ENCODE measurements around the gene NUDCD3. TPM values are rescaled to one million over a fixed set of nuclear protein-coding genes. Genes with fewer than 3 reads are reported as not detected.

NUDCD3 gene
- total RNA-seq, 1 donor = 54.3 TPM

DNA sequence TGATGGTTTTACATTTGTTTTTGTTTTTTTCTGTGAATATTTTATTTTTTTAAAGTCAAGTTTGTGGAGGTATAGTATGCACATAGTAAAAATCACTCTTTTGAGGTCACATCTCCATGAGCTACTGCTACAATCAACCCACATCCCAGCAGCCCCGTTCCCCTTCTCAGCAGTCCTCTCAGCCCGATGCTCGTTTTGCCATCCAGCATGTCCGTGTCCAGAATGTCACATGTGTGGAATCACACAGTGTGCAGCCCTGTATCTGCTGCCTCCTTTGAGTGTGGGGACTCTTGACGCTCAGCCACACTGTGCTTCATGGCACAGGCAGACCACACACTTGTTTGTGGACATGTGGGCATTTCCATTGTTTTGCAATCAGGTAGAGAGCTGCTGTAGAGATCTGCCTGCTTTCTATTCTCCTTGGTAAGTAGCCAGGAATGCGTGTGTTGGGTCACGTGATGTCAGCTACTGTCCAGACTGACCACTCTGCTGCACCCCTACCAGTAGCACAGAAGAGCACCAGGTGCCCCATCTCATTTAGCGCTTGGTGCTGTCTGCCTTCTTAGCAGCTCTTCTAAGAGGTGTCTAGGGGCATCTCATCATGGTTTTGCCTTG, 93.4 kb downstream of the NUDCD3 start:
- no peak for DNase-seq (ENCODE audit: insufficient read length, low spot score, missing footprints)
- TF ChIP-seq, protein P1, sequence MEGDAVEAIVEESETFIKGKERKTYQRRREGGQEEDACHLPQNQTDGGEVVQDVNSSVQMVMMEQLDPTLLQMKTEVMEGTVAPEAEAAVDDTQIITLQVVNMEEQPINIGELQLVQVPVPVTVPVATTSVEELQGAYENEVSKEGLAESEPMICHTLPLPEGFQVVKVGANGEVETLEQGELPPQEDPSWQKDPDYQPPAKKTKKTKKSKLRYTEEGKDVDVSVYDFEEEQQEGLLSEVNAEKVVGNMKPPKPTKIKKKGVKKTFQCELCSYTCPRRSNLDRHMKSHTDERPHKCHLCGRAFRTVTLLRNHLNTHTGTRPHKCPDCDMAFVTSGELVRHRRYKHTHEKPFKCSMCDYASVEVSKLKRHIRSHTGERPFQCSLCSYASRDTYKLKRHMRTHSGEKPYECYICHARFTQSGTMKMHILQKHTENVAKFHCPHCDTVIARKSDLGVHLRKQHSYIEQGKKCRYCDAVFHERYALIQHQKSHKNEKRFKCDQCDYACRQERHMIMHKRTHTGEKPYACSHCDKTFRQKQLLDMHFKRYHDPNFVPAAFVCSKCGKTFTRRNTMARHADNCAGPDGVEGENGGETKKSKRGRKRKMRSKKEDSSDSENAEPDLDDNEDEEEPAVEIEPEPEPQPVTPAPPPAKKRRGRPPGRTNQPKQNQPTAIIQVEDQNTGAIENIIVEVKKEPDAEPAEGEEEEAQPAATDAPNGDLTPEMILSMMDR (IDR thresholded peaks at IDR 0.05; ENCODE audit: extremely low read depth, low read depth, low read length) = no peak
- Histone ChIP-seq H3K9me3 (ENCODE audit: low read depth, low read length) (no peaks in the 10 kb centered on the region), H2AFZ (ENCODE audit: low read length) (no peak overlapping the region), H3K4me2 (ENCODE audit: insufficient read depth, low read length) (no peak overlapping the region), H3K79me2 (ENCODE audit: insufficient read depth, low read length) (peaks cover 3% of the 10 kb centered on the region), H4K20me1 (ENCODE audit: insufficient read depth, low read length) (peaks cover 18% of the 10 kb centered on the region), H3K36me3 (ENCODE audit: insufficient read depth, low read length) (peaks cover 9% of the 10 kb centered on the region), H3K4me3 (ENCODE audit: insufficient read depth, low read length) (no peak overlapping the region), H3K27ac (ENCODE audit: low read depth, low read length) (no peak overlapping the region), H3K27me3 (ENCODE audit: insufficient read depth, low read length) (no peaks in the 10 kb centered on the region), H3K4me1 (ENCODE audit: insufficient read depth, low read length) (peaks cover 6% of the 10 kb centered on the region)

DNA sequence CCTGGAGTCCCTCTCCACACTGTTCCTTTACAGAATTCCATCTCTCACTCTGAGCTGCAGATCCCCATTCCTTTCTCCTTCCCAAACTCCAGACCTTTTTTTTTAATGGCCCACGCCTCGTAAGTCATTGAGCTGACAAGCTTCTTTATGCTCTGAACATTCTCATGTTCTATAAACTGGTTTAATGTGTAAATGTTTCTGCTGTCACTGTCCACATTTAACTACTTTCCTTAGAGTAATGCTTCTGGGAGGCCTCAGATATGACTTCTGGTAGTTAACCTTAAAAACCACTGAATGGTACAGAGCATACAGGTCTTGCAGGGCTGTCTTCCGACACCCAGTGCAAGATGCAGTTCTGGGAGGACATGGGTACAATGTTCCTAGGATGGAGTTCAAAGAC, 94.0 kb downstream of the NUDCD3 start:
- Histone ChIP-seq H3K27ac (ENCODE audit: low read depth, low read length) (no peak overlapping the region), H3K36me3 (ENCODE audit: insufficient read depth, low read length) (peaks cover 15% of the 10 kb centered on the region), H3K4me1 (ENCODE audit: insufficient read depth, low read length) (peaks cover 6% of the 10 kb centered on the region), H3K79me2 (ENCODE audit: insufficient read depth, low read length) (peaks cover 3% of the 10 kb centered on the region), H2AFZ (ENCODE audit: low read length) (no peak overlapping the region), H3K4me2 (ENCODE audit: insufficient read depth, low read length) (no peak overlapping the region), H3K9me3 (ENCODE audit: low read depth, low read length) (no peaks in the 10 kb centered on the region), H3K4me3 (ENCODE audit: insufficient read depth, low read length) (no peak overlapping the region), H3K27me3 (ENCODE audit: insufficient read depth, low read length) (no peaks in the 10 kb centered on the region), H4K20me1 (ENCODE audit: insufficient read depth, low read length) (peaks cover 15% of the 10 kb centered on the region)
- TF ChIP-seq, protein P1 (IDR thresholded peaks at IDR 0.05; ENCODE audit: extremely low read depth, low read depth, low read length) = no peak
- no peak for DNase-seq (ENCODE audit: insufficient read length, low spot score, missing footprints)

DNA sequence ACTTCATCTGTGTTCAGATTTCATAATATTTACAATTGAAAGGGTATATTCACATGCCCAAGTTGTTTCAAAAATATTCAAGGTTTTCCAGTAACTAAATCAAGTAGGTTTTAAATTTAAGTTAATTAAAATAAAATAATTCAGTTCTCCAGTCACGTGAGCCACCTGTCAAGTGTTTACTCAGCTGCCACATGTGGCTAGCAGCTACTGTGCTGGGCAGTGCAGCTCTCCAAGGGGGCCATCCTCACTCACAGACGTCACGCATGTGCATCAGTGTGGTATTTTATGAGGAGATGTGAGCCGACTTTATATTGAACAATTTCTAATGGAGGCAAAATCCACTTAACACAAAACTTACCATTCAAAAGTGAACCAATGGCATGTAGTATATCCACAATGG, 95.4 kb downstream of the NUDCD3 start:
- no peak overlapping the region for H2AFZ ChIP-seq (ENCODE audit: low read length)
- TF ChIP-seq, protein P1 (IDR thresholded peaks at IDR 0.05; ENCODE audit: extremely low read depth, low read depth, low read length) = no peak
- no peak overlapping the region for H3K4me2 ChIP-seq (ENCODE audit: insufficient read depth, low read length)
- H3K4me1 ChIP-seq (ENCODE audit: insufficient read depth, low read length) = peaks cover 6% of the 10 kb centered on the region
- peaks cover 3% of the 10 kb centered on the region for H3K79me2 ChIP-seq (ENCODE audit: insufficient read depth, low read length)
- no peaks in the 10 kb centered on the region for H3K9me3 ChIP-seq (ENCODE audit: low read depth, low read length)
- no peak for DNase-seq (ENCODE audit: insufficient read length, low spot score, missing footprints)
- peaks cover 26% of the 10 kb centered on the region for H3K36me3 ChIP-seq (ENCODE audit: insufficient read depth, low read length)
- no peak overlapping the region for H3K4me3 ChIP-seq (ENCODE audit: insufficient read depth, low read length)
- H3K27ac ChIP-seq (ENCODE audit: low read depth, low read length) = no peak overlapping the region
- peaks cover 14% of the 10 kb centered on the region for H4K20me1 ChIP-seq (ENCODE audit: insufficient read depth, low read length)
- no peaks in the 10 kb centered on the region for H3K27me3 ChIP-seq (ENCODE audit: insufficient read depth, low read length)

DNA sequence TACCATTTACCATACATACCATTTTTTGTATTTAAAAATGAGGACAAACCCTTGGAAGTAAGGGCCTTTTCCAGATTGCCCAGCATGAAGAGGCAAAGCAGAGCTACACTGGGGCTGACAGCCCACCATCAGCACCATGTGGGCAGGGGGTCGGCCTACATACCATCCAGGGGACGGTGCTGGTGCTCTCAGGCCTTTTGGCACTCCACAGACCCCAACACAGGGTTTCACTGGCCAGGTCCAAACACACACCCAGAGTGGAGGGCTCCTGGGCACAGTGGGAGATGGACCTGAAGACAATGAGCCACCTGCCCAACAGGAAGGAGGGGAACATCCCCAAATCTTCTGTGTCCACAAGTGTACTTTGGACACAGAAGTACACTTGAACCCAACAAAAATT, 95.8 kb downstream of the NUDCD3 start:
- H3K79me2 ChIP-seq (ENCODE audit: insufficient read depth, low read length) = no peaks in the 10 kb centered on the region
- no peak for DNase-seq (ENCODE audit: insufficient read length, low spot score, missing footprints)
- H3K4me2 ChIP-seq (ENCODE audit: insufficient read depth, low read length) = no peak overlapping the region
- no peak overlapping the region for H2AFZ ChIP-seq (ENCODE audit: low read length)
- no peaks in the 10 kb centered on the region for H3K9me3 ChIP-seq (ENCODE audit: low read depth, low read length)
- H3K27ac ChIP-seq (ENCODE audit: low read depth, low read length) = no peak overlapping the region
- H3K36me3 ChIP-seq (ENCODE audit: insufficient read depth, low read length) = peaks cover 28% of the 10 kb centered on the region
- H3K4me3 ChIP-seq (ENCODE audit: insufficient read depth, low read length) = no peak overlapping the region
- H4K20me1 ChIP-seq (ENCODE audit: insufficient read depth, low read length) = peaks cover 11% of the 10 kb centered on the region
- peaks cover 6% of the 10 kb centered on the region for H3K4me1 ChIP-seq (ENCODE audit: insufficient read depth, low read length)
- TF ChIP-seq, protein P1 (IDR thresholded peaks at IDR 0.05; ENCODE audit: extremely low read depth, low read depth, low read length) = no peak
- no peaks in the 10 kb centered on the region for H3K27me3 ChIP-seq (ENCODE audit: insufficient read depth, low read length)
